RWPE2 (cell line): ENCODE measurements around the gene NEK7.

ENCODE experiments used
- ATAC-seq: fragments of 200-7000 bp; cut with Tn5 transposase; 3 replicates; pipeline ENCODE4 v1.9.1; 2021; ENCODE audit warnings: low read depth
- DNase-seq: peaks from one replicate; pipeline ENCODE4 v3.0.0-alpha.2; 2020; ENCODE audit warnings: low spot score
- H3K27ac ChIP-seq: fragments of 450-650 bp; 2 replicates; pipeline ENCODE4 v1.5.1; 2017; ENCODE audit warnings: mild to moderate bottlenecking; ENCODE audit not compliant: poor library complexity, severe bottlenecking
- H3K27me3 ChIP-seq: fragments of 250-450 bp; sonication (Bioruptor Pico); 2 replicates; pipeline ENCODE4 v1.5.1; 2021; ENCODE audit warnings: mild to moderate bottlenecking, moderate library complexity; ENCODE audit not compliant: insufficient read depth, poor library complexity, severe bottlenecking
- H3K36me3 ChIP-seq: fragments of 250-450 bp; sonication (Bioruptor Pico); 2 replicates; pipeline ENCODE4 v1.5.1; 2020; ENCODE audit warnings: low read depth, mild to moderate bottlenecking, moderate library complexity
- H3K4me1 ChIP-seq: fragments of 250-450 bp; sonication (Bioruptor Pico); 2 replicates; pipeline ENCODE4 v1.5.1; 2021; ENCODE audit warnings: mild to moderate bottlenecking, moderate library complexity; ENCODE audit not compliant: insufficient read depth, poor library complexity, severe bottlenecking
- H3K4me3 ChIP-seq: fragments of 250-450 bp; sonication (Bioruptor Pico); 2 replicates; pipeline ENCODE4 v1.5.1; 2021; ENCODE audit warnings: mild to moderate bottlenecking, moderate library complexity; ENCODE audit not compliant: severe bottlenecking
- H3K9me3 ChIP-seq: fragments of 250-450 bp; sonication (Bioruptor Pico); 2 replicates; pipeline ENCODE4 v1.5.1; 2021; ENCODE audit warnings: mild to moderate bottlenecking, moderate library complexity; ENCODE audit not compliant: severe bottlenecking
- CTCF ChIP-seq: fragments of 450-650 bp; IDR thresholded peaks from one replicate; pipeline ENCODE4 v1.5.1; 2017; ENCODE audit warnings: mild to moderate bottlenecking, moderate library complexity; ENCODE audit not compliant: poor library complexity, severe bottlenecking

Gene NEK7

GRCh38 chr1:198160946-198161614, 4.3 kb downstream of the NEK7 start:
- ATAC-seq = no peak
- no peak for DNase-seq
- TF ChIP-seq CTCF = no peak
- Histone ChIP-seq H3K27me3 (no peaks in the 10 kb centered on the region), H3K9me3 (no peaks in the 10 kb centered on the region), H3K36me3 (no peaks in the 10 kb centered on the region), H3K27ac (peak overlapping the region; percentile 27), H3K4me1 (peaks cover 11% of the 10 kb centered on the region), H3K4me3 (no peak overlapping the region)

- Histone ChIP-seq H3K27me3 (no peaks in the 10 kb centered on the region), H3K9me3 (no peaks in the 10 kb centered on the region), H3K36me3 (no peaks in the 10 kb centered on the region), H3K4me1 (peaks cover 11% of the 10 kb centered on the region), H3K4me3 (no peak overlapping the region), H3K27ac (peak overlapping the region; percentile 27)
- no peak for TF ChIP-seq CTCF
- DNase-seq = no peak
- ATAC-seq = no peak
Observed at GRCh38 chr1:198161718-198162090, 4.9 kb downstream of the NEK7 start.

- H3K27me3 ChIP-seq = no peaks in the 10 kb centered on the region
- no peaks in the 10 kb centered on the region for H3K9me3 ChIP-seq
- H3K36me3 ChIP-seq = no peaks in the 10 kb centered on the region
- H3K4me3 ChIP-seq = no peak overlapping the region
- peaks cover 16% of the 10 kb centered on the region for H3K4me1 ChIP-seq
- DNase-seq (no peak), ATAC-seq (no peak)
- H3K27ac ChIP-seq = peak overlapping the region; percentile 27
- TF ChIP-seq CTCF = no peak
Observed at GRCh38 chr1:198162091-198162767, 5.4 kb downstream of the NEK7 start.

GRCh38 chr1:198165927-198166647, 9.3 kb downstream of the NEK7 start:
- H3K4me1 ChIP-seq = peaks cover 29% of the 10 kb centered on the region
- H3K4me3 ChIP-seq = no peak overlapping the region
- no peak overlapping the region for H3K27ac ChIP-seq
- no peak for DNase-seq
- no peaks in the 10 kb centered on the region for H3K9me3 ChIP-seq
- TF ChIP-seq CTCF = no peak
- H3K27me3 ChIP-seq = no peaks in the 10 kb centered on the region
- no peaks in the 10 kb centered on the region for H3K36me3 ChIP-seq
- ATAC-seq = no peak
